ENCODE data around the gene IL33.

The IL33 gene

GRCh38 chr9:6200761-6201160, 14.8 kb upstream of the IL33 start:
- Histone ChIP-seq H3K4me3 (ENCODE audit: low read depth in 1 of 2, low read length in 1 of 2) (no peak overlapping the region), H3K36me3 (no peaks in the 10 kb centered on the region), H3K27ac (no peak overlapping the region), H3K4me1 (ENCODE audit: control insufficient read depth in 1 of 2, insufficient read depth in 1 of 2, low read depth in 1 of 2, low read length in 1 of 2) (no peaks in the 10 kb centered on the region), H3K9me3 (no peaks in the 10 kb centered on the region), H3K27me3 (peaks cover 7% of the 10 kb centered on the region)
- TF ChIP-seq CTCF (IDR thresholded peaks at IDR 0.05): no peak

- Histone ChIP-seq H3K27ac (no peak overlapping the region), H3K9me3 (no peaks in the 10 kb centered on the region), H3K4me1 (ENCODE audit: control insufficient read depth in 1 of 2, insufficient read depth in 1 of 2, low read depth in 1 of 2, low read length in 1 of 2) (no peaks in the 10 kb centered on the region), H3K4me3 (ENCODE audit: low read depth in 1 of 2, low read length in 1 of 2) (no peak overlapping the region), H3K27me3 (no peaks in the 10 kb centered on the region), H3K36me3 (no peaks in the 10 kb centered on the region)
- TF ChIP-seq CTCF (IDR thresholded peaks at IDR 0.05): no peak
These were observed 5.6 kb upstream of the IL33 start for GRCh38 chr9:6209966-6210365.

DNA sequence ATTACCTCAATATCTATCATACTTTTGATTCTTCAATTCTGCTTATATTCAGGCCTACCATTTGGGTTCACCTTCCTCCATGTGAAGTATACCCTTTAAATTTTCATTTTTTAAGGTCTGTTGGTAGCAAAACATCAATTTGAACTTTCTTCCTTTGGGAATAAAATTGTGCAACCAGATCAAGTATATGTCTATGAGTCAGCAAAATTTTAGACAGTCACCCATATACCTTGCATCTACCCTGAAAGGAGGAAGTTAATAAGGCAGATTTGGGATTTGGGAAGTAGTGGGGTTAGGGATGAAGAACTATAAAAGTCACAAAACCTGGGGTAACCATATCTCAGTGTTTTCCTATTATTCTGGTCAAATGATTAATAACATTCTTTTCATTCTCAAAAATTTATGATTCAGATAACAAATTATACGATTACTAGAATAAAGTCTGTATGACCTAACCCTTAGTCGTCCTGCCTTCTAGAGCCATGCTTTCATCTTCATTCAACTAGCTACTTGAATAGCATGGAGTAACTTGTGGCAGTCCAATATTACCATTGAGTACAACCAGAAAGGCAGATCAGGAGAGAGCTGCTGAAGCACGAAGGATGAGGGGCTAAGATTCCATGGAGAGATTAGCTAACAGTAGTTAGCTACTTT, 2.8 kb upstream of the IL33 start:
- Histone ChIP-seq H3K4me3 (ENCODE audit: low read depth in 1 of 2, low read length in 1 of 2) (no peak overlapping the region), H3K4me1 (ENCODE audit: control insufficient read depth in 1 of 2, insufficient read depth in 1 of 2, low read depth in 1 of 2, low read length in 1 of 2) (no peaks in the 10 kb centered on the region), H3K27me3 (no peaks in the 10 kb centered on the region), H3K27ac (no peak overlapping the region), H3K9me3 (no peaks in the 10 kb centered on the region), H3K36me3 (no peaks in the 10 kb centered on the region)
- no peak for TF ChIP-seq CTCF (IDR thresholded peaks at IDR 0.05)

DNA sequence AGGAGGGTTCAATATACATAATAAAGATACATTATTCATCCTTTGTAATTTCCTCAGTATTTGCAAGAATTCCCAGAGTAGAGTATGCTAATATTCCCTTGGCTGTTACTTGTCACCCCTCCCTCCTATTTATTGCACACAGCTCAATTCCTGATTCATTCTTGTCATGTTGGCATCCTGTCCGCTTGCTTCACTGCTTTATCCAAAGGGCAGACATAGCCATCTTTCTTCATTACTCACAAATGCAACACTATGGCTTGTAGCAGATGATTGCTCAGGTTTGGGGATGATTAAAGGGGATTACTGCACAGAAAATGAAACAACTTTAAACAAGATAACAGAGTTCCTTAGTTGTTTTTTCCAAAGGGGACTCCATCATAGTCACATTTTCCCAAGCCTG, 1.2 kb upstream of the IL33 start:
- Histone ChIP-seq H3K27ac (no peak overlapping the region), H3K4me1 (ENCODE audit: control insufficient read depth in 1 of 2, insufficient read depth in 1 of 2, low read depth in 1 of 2, low read length in 1 of 2) (no peaks in the 10 kb centered on the region), H3K9me3 (no peaks in the 10 kb centered on the region), H3K36me3 (no peaks in the 10 kb centered on the region), H3K27me3 (no peaks in the 10 kb centered on the region), H3K4me3 (ENCODE audit: low read depth in 1 of 2, low read length in 1 of 2) (no peak overlapping the region)
- TF ChIP-seq CTCF (IDR thresholded peaks at IDR 0.05): no peak

GRCh38 chr9:6214903-6215302, 704 bp upstream of the IL33 start:
- no peak for TF ChIP-seq CTCF (IDR thresholded peaks at IDR 0.05)
- H3K27me3 ChIP-seq: no peaks in the 10 kb centered on the region
- H3K36me3 ChIP-seq: no peaks in the 10 kb centered on the region
- H3K9me3 ChIP-seq: no peaks in the 10 kb centered on the region
- H3K4me1 ChIP-seq (ENCODE audit: control insufficient read depth in 1 of 2, insufficient read depth in 1 of 2, low read depth in 1 of 2, low read length in 1 of 2): no peaks in the 10 kb centered on the region
- H3K4me3 ChIP-seq (ENCODE audit: low read depth in 1 of 2, low read length in 1 of 2): no peak overlapping the region
- H3K27ac ChIP-seq: no peak overlapping the region

- H3K9me3 ChIP-seq: no peaks in the 10 kb centered on the region
- no peaks in the 10 kb centered on the region for H3K27me3 ChIP-seq
- no peak overlapping the region for H3K27ac ChIP-seq
- H3K4me1 ChIP-seq (ENCODE audit: control insufficient read depth in 1 of 2, insufficient read depth in 1 of 2, low read depth in 1 of 2, low read length in 1 of 2): no peaks in the 10 kb centered on the region
- no peaks in the 10 kb centered on the region for H3K36me3 ChIP-seq
- H3K4me3 ChIP-seq (ENCODE audit: low read depth in 1 of 2, low read length in 1 of 2): no peak overlapping the region
- TF ChIP-seq CTCF (IDR thresholded peaks at IDR 0.05): no peak
These were observed 395 bp downstream of the IL33 start for GRCh38 chr9:6216002-6216401.

Data from neutrophil (primary cell).